HG02623 (cell line): ENCODE measurements around the gene BCL11A.
A peak's percentile ranks its signal among the peaks of the same experiment; 100 is the strongest.

ENCODE experiments used
- ATAC-seq: cut with Tn5 transposase; IDR thresholded peaks from one replicate; pipeline ENCODE4 v1.9.1; 2021; ENCODE audit warnings: moderate library complexity; ENCODE audit not compliant: unreplicated experiment

The BCL11A gene

GRCh38 chr2:60469536-60470317 is 83.7 kb downstream of the BCL11A start:
- ATAC-seq = no peak

- ATAC-seq = no peak
Measured at GRCh38 chr2:60468382-60469085, 84.9 kb downstream of the BCL11A start.

DNA sequence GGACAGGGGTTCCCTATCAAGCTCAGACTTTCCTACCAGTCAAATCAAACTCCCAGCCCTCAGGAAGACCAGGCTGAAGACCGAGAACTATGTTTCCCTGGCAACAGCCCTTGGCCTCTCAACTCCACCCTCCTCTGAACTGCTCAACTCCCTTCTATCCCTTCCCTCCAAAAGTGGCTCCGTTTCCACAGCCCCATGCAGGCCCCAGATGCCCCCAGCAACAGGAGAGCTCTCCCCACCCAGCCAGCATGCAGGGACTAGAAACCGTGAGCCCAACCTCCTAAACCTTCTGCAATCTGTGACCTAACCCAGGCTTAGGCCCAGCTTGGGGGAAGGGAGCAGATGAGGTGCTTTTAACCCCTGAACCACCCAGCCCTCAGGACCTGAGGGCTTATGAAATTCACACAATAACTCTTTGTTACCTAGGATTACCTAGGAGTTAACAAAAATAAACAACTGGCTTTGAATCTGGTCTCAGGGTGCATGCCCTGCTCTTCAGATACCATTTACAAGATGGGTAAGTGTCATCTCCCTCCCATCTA is 87.2 kb downstream of the BCL11A start:
- no peak for ATAC-seq

DNA sequence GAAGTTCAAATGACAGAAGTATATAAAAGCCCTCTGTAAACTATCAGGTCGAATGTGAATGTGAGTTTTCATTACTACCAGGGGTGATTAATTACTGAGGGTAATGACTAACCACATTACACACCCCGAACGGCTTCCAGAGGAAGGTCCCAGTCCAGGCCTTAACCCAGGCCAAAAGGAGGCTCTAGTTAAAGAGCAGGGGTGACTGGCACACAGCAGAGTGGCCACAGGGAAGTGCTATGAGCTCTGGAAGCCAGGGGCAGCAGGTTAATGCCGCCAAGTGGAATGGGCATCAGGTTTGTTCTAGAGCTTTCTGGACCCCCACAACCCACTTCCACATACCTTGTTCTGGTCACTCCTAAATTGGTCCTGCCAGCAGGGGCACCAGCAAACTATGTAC is 87.7 kb downstream of the BCL11A start:
- no peak for ATAC-seq

DNA sequence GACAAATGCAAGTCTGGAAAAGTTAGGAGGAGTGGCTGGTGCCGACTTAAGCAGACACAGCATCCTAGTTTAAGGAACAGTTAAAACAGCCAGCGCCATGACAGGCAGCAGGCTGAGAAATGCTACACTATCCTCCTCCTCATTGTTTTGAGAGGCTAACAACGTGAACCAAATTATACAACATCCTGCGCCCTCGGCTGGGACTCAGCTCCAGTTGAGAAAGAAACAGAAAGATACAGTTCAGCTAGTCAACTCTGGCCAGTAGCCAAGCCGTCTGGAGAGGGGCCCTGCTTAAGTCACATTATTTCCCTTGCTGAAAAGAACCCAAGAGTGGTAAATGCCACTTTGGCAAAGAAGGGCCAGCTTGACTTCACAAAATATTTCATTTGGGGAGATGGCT is 90.2 kb downstream of the BCL11A start:
- ATAC-seq = no peak

- ATAC-seq = no peak
Measured at GRCh38 chr2:60461421-60462108, 91.9 kb downstream of the BCL11A start.

DNA sequence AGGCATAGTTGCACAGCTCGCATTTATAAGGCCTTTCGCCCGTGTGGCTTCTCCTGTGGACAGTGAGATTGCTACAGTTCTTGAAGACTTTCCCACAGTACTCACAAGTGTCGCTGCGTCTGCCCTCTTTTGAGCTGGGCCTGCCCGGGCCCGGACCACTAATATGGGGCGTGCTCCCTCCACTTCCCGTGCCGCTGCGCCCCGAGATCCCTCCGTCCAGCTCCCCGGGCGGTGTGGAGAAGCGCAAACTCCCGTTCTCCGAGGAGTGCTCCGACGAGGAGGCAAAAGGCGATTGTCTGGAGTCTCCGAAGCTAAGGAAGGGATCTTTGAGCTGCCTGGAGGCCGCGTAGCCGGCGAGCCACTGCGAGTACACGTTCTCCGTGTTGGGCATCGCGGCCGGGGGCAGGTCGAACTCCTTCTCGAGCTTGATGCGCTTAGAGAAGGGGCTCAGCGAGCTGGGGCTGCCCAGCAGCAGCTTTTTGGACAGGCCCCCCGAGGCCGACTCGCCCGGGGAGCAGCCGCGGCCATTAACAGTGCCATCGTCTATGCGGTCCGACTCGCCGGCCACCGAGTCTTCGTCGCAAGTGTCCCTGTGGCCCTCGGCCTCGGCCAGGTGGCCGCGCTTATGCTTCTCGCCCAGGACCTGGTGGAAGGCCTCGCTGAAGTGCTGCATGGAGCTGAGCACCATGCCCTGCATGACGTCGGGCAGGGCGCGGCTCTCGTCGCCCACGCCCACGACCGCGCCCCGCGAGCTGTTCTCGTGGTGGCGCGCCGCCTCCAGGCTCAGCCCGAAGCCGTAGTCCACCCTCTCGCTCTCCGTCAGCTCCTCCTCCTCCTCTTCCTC is 92.7 kb downstream of the BCL11A start:
- ATAC-seq = no peak

DNA sequence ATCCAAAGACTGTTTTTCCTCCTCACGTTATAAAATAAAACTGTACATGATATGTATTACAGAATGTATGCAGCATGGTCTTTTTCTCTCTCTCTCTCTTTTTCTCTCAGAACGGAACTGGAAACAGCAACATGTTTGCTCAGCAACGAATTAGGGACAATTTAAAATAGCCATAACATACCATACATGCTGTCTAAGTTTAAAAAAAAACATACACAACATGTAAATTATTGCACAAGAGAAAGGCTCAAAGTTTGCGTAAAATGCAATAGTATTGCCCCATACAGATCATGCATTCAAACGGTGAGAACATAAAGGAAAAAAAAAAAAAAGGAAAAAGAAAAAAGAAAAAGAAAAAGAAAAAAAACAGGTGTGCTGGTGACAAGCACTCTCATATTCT is 93.6 kb downstream of the BCL11A start:
- ATAC-seq = no peak

- no peak for ATAC-seq
Measured at GRCh38 chr2:60456115-60456770, 97.2 kb downstream of the BCL11A start.

DNA sequence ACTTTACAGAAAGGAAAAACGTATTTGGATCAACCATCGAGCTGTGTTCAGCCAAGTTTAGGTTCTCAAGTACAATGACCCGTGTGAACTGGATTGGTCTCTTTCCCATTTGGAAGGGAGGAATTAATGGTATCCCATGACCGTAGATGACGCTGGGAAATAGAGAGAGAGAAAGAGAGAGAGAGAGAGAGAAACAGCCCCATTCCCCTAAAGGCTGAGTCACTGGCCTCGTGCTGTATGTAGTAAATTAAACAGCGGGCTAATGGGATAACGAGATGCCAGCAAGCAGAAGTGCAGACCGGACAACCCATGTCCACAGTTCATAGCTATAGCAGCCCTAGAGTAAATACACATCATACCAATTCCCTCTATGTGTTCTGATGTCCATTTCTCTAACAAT is 99.6 kb downstream of the BCL11A start:
- ATAC-seq = no peak

DNA sequence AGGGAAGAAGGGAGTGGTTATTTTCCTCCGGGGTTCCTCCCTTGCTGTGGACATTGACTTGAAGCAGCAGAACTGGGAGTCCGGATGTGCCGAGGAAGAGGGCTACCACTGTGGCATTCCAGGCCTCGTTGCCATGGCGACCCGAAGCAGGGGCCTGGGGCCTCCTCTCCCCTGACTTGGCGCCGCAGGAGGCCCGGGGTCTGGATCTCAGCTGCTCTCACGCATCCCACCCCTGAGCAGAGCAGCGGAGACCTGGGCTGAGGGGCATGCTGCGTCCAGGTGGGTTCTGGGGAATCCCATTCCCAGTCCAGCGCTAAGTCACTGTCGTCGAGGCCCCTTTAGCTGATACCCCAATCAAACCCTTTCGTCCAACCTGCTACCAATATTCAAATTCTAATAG is 100.2 kb downstream of the BCL11A start:
- ATAC-seq = no peak

GRCh38 chr2:60450488-60450887 is 103.0 kb downstream of the BCL11A start:
- ATAC-seq = no peak

DNA sequence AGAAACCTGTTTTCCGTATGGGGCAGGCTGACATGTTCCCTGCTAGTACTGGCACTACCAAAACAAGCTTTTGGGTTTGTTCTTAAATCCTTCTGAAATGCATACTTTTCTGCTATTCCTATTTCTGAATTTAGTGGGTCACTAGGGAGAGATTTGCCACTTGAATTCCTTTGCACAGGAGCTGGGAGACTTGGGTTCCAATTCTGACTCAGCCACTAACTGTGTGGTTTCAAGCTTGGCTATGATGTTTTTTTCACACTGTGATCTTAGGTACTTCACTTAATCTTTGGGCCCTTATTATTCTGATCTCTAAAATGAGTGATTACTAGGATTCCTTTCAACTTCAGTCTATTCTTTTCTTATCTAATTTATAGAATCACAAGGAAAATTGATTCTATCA is 105.5 kb downstream of the BCL11A start:
- no peak for ATAC-seq

DNA sequence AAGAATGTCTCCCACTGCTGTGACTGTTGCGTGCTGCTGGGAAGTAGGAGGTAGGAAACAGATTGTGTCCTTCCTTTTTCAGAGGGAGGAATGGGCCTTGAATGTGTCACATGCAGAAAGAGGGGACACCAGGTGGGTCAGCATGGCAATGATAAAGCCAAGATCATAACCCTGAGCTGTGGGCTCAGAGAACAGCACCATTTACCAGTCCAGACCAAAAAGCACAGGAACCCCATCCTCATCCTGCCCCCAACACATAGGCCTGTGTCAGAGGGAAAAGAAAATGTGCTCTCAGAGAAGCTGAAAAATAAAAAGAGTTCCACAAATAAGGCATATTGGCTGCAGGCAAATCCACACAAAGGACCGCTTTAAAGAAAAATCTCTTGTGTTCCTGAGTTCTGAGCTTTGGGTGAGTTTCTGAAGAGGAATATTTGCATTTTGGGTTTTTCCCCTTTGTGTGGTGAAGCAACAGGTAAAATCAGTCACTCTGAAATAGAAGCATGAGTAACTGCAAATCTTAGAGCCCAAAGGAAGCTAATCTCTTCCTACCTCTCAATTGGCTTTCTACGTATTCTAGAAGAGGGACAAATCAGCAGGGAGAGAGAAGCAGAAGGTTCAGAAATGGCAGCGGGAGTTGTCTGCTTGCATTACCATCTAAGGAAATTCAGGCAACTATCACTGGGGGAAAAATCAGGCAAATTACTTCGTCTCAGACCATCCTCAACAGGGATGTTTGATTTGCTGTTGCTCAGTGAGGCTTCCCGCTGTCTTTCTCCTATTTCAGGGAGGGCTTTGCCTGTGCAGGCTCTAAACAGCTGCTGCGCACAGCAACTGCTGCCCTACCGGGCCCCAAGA is 106.8 kb downstream of the BCL11A start:
- peak; percentile 81 for ATAC-seq

DNA sequence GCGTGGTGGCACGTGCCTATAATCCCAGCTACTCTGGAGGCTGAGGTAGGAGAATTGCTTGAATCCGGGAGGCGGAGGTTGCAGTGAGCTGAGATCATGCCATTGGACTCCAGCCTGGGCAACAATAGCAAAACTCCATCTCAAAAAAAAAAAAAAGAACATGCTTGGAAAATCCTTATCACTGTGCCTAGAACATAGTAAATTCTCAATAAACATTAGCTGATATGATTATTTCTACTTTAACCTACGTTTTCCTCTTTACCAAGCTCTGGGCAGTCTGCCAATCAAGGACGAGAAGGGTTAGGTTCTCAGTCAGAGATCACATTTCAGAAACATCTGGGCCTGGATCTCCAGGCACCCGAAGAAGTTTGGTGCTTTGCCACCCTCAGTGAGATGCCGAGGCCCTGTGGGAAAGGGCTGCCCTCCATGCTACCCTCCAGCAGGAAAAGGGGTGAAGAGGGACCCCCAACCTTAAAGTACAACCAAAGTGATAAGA is 107.7 kb downstream of the BCL11A start:
- ATAC-seq = no peak

DNA sequence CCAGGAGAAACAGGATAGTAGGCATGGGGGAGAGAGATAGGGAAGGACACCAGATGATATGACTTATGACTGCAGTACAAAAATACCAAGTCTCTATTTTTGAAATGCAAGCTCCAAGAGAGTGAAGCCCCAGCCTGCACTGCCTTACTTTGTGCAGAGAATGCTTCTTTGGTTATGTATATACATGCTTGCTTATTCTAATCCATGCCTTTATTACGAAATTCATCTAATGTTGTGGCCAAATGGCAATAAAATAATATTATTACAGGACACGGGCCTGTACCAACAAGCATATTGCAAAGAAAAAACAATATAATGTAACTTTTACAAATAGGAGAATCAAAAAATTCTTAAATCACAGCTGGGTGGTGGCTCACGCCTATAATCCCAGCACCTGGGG is 110.8 kb downstream of the BCL11A start:
- no peak for ATAC-seq

GRCh38 chr2:60441800-60442199 is 111.7 kb downstream of the BCL11A start:
- ATAC-seq = no peak

DNA sequence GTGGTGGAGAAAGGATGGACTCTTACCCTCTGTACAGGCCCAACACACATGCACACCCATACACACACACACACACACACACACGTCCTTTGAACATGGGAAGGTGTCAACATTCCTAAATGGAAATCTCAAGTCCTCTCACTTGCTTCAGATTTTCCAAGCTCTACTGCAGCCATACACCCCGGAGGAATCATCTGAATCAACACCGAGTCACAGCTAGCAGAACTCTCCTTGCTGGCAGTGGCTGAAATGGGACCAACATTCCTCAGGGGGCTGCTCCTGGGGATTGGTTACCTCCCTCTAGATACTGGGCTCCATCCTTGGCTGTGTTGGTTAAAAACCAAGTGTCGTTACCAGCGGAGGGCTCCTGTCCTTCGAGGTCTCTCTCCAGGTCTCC is 112.7 kb downstream of the BCL11A start:
- no peak for ATAC-seq

DNA sequence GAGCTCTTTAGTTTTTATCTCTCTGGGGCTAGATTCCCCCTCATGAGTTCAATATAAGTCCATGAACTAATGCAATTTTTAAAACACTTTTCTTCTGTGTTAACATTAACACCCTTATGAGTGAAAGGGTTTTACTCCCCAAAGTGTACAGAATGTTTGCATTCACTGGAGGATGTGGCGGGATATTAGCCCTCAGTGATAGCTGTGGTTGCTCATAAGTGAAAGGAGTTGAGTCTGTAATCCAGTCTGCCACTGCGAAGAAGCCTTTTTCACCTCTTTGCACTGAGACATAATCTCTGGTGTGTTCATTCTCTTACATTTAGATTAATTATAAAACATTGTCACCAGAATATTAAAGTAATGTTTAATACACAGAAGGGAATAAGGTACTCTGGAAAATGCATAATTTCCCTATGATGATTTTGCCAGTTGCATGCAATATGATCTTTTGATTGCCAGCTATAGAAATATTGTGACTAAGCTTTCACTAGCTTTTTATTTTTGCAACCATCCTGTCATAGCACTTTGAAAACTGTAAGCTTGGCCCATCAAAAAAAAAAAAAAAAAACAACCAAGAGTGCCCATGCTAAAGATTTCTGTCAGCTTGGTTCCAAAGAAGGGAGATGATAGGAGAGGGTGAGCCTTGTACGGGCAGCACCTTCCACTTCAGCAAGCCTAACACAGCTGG is 113.2 kb downstream of the BCL11A start:
- ATAC-seq = no peak
